ENCODE measurements around the gene EML4.

DNA sequence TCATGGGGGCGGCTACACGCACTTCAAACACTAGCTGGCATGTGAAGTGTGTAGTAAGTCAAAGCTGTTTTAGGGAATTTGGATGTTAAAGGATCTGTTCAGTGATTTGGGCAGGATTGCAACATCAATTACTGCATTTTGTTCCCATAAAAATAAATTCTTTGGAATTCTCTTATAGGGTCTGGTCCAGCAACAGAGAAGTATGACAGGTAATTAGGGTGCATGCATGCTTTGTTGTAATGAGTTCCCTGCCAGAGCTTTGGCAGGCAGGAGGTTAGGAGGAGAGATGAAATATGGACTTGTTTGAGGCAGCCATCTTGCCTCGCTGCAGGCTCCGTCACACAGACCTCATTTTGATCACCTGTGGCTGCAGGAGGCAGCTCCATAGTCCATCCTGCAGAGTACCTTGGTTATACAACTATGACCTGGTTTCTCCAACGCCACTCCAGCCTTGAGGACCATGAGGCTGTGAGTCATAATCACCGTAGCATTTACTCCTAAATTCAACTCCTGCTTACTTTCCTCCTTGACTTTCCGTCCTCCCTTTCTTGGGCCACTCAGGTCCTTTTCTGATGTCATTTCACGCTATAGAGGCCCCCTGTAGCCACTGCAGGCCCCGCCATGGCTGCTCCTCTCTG is 26.5 kb upstream of the EML4 start:
- TF ChIP-seq, protein P1, sequence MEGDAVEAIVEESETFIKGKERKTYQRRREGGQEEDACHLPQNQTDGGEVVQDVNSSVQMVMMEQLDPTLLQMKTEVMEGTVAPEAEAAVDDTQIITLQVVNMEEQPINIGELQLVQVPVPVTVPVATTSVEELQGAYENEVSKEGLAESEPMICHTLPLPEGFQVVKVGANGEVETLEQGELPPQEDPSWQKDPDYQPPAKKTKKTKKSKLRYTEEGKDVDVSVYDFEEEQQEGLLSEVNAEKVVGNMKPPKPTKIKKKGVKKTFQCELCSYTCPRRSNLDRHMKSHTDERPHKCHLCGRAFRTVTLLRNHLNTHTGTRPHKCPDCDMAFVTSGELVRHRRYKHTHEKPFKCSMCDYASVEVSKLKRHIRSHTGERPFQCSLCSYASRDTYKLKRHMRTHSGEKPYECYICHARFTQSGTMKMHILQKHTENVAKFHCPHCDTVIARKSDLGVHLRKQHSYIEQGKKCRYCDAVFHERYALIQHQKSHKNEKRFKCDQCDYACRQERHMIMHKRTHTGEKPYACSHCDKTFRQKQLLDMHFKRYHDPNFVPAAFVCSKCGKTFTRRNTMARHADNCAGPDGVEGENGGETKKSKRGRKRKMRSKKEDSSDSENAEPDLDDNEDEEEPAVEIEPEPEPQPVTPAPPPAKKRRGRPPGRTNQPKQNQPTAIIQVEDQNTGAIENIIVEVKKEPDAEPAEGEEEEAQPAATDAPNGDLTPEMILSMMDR (IDR thresholded peaks at IDR 0.05), result no peak
- TF ChIP-seq EZH2 (IDR thresholded peaks at IDR 0.05; ENCODE audit: borderline replicate concordance, insufficient read depth, low read depth, low read length, poor library complexity, severe bottlenecking), result no peak
